GM12801 (cell line): ENCODE data around the gene NDUFAF4.

Experiments
- CTCF ChIP-seq: IDR thresholded peaks from one replicate; pipeline ENCODE4 v1.5.1; 2011; ENCODE audit warnings: control low read depth; ENCODE audit not compliant: insufficient read length; ENCODE audit errors: extremely low read depth

NDUFAF4 gene

DNA sequence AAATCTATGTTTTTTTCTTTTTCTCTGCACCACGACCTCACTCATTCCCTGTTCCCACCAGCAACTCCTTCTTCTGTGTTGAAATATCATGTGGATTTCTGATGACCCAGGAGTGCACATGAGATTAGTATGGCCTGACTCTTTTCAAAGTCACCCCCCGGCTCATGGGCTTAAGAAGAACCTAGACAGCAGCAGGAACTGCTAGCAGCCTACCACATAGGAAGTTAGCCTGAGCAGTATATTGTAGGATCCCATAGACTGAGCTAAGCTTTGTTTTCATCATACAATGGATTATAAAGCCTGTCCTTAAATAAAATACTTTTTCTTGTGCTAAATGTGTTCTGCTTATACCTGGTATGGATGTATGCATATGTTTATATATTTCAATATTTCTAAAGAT lies 33.5 kb upstream of the NDUFAF4 start:
- no peak for TF ChIP-seq CTCF

GRCh38 chr6:96929741-96930140 lies 32.0 kb upstream of the NDUFAF4 start:
- TF ChIP-seq CTCF: no peak

DNA sequence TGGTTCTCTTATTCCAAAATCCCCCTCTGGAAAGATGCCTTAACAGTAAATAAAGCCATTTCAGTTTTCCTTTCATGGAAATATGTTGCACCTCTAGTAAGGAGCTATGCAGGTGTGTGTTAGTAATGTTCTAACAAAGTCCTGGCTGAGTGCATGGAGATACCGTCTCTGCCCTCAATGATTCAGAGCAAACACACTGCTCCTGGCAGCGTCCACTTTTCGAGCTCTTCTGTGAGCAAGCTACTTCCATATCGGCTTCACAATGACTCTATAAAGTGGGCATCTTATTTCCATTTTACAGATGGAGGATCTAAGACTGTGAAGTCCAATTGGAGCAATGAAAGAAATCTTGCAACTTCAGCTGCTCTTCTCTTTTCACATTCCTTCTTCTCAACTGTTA lies 30.0 kb upstream of the NDUFAF4 start:
- no peak for TF ChIP-seq CTCF

DNA sequence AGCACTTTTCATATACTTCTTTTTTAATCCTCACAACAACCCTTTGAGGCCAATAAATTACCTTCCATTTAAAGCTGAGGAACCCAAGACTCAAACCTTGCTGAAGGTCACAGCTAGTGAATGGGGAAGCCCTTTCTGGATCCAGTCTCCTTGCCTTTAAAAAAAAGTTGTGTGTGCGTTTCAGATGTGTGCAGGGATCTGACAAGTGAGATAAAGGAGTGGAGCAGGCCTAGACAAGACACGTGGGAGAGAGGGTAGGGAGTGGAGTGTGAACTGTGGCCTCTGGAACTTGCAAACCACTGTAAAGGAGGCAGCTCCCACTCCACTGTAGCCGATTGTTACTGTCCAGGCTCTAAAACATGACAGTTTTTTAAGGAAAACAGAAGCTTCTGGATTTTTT lies 28.7 kb upstream of the NDUFAF4 start:
- no peak for TF ChIP-seq CTCF

DNA sequence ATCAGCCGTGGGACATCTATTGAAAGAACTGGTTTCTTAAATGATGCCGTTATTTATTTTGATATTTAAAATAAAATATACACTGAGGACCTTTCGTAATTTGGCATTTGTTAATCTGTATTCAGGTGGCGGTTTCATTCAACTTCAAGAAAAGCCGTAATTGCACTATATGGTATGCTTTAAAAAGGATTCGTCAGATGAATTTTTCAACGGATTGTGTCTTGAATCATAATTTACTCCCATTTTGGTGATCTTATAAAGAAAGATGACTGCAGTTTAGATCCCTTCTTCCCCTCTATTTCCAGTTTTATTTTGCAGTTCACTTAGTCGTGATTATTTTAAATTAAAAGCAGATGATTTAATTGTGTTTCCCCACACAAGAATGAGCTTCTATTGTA lies 27.6 kb upstream of the NDUFAF4 start:
- no peak for TF ChIP-seq CTCF

GRCh38 chr6:96923871-96924493 lies 26.3 kb upstream of the NDUFAF4 start:
- no peak for TF ChIP-seq CTCF

GRCh38 chr6:96923400-96923799 lies 25.7 kb upstream of the NDUFAF4 start:
- TF ChIP-seq CTCF: no peak
